Psoas muscle (tissue), 8 donors: ENCODE measurements around the gene CSRNP3. TPM values are rescaled to one million over a fixed set of nuclear protein-coding genes. Genes with fewer than 3 reads are reported as not detected.

Experiments used
- ATAC-seq, 4 donors: fragments of 200-7000 bp; cut with Tn5 transposase; one replicate each; pipeline ENCODE4 v1.9.1; 2020; ENCODE audit warnings: moderate library complexity in 3 of 4, mild to moderate bottlenecking in 2 of 4
- DNase-seq, 2 donors: peaks; one replicate each; pipeline ENCODE4 v3.0.0-alpha.2; 2020
- H3K27ac ChIP-seq: fragments of 200-600 bp; one replicate; pipeline ENCODE4 v1.8.0; 2022
- H3K27me3 ChIP-seq, 3 donors: fragments of 200-600 bp in 1 of 3; one replicate each; pipeline versions ENCODE4 v1.6.1 to v1.8.0; 2013 to 2022; ENCODE audit warnings: low read length in 2 of 3, mild to moderate bottlenecking in 2 of 3, moderate library complexity in 1 of 3; ENCODE audit not compliant: insufficient read depth in 3 of 3
- H3K36me3 ChIP-seq, 2 donors: fragments of 200-600 bp in 1 of 2; one replicate each; pipeline versions ENCODE4 v1.6.1 to v1.8.0; 2013 to 2022; ENCODE audit warnings: low read depth in 1 of 2, mild to moderate bottlenecking in 1 of 2, moderate library complexity in 1 of 2; ENCODE audit not compliant: insufficient read depth in 1 of 2
- H3K4me1 ChIP-seq: fragments of 200-600 bp; one replicate; pipeline ENCODE4 v1.8.0; 2022
- H3K4me3 ChIP-seq: fragments of 200-600 bp; one replicate; pipeline ENCODE4 v1.8.0; 2022; ENCODE audit warnings: mild to moderate bottlenecking
- H3K9me3 ChIP-seq: fragments of 200-600 bp; one replicate; pipeline ENCODE4 v1.8.0; 2022
- CTCF ChIP-seq: fragments of 200-600 bp; IDR thresholded peaks from one replicate; pipeline ENCODE4 v1.8.0; 2022; ENCODE audit warnings: antibody characterized with exemption
- WGBS, 3 donors: extraction: QIAGEN DNeasy Blood & Tissue Kit; methylation state at CpG; one replicate each; pipeline versions ENCODE4 v1.1.6 to v1.1.7; 2013; 5-methylcytosine and 5-hydroxymethylcytosine counted together
- intact Hi-C, 2 donors: fragments of 100-400 bp; cut with DNase I; formaldehyde crosslinking; loops; one replicate each; pipeline versions ENCODE4 v1.11.0 to v1.14.2; 2022
- polyA plus RNA-seq, 3 donors: library from polyadenylated mRNA; stranded (reverse); fragments of 200-250 nt; gene quantifications; one replicate each; pipeline ENCODE4 v1.2.3, GENCODE V29; 2013
- total RNA-seq, 4 donors: library from RNA; stranded (reverse); fragmentation: NEBNext Ultra II Directional in 2 of 4; extraction: Animal tissue kit (Norgen Biotek cat#: 25700) in 2 of 4; gene quantifications; one replicate each; pipeline versions ENCODE4 v1.2.1 to v1.2.4, GENCODE V29; 2021 to 2023
- donor health status: healthy with polysubstance abuse.
- donor health status: DM: no; HTN: no; CAD: no; lungs with moderate emphysema.
- donor health status: Bipolar disorder and iron deficiency.
- donor health status: healthy.
- donor health status: DM: yes; HTN: yes; CAD: no.
- donor health status: DM: no; HTN: no; CAD: no.
- donor health status: DM: no; HTN: no; CAD: no.
- donor health status: DM: yes; HTN: yes; CAD: no.

CSRNP3 gene
- total and polyA plus RNA-seq, 7 donors = 0.04 to 1.6 (median 0.13) TPM; not detected in 1

- Histone ChIP-seq H3K4me1 (no peaks in the 10 kb centered on the region), H3K4me3 (no peak overlapping the region), H3K36me3 (no peaks in the 10 kb centered on the region), H3K27ac (no peak overlapping the region), H3K9me3 (no peaks in the 10 kb centered on the region), H3K27me3 (no peaks in the 10 kb centered on the region)
- DNase-seq = no peak
- ATAC-seq = no peak
- TF ChIP-seq CTCF = no peak
- intact Hi-C loops = no loop called here
Measured at GRCh38 chr2:165500816-165501215, 31.3 kb downstream of the CSRNP3 start.

GRCh38 chr2:165505514-165505913, 36.0 kb downstream of the CSRNP3 start:
- Histone ChIP-seq H3K4me1 (no peaks in the 10 kb centered on the region), H3K36me3 (no peaks in the 10 kb centered on the region), H3K27me3 (no peaks in the 10 kb centered on the region), H3K4me3 (no peak overlapping the region), H3K27ac (no peak overlapping the region), H3K9me3 (no peaks in the 10 kb centered on the region)
- DNase-seq (no peak), ATAC-seq (no peak)
- no peak for TF ChIP-seq CTCF
- intact Hi-C loops = no loop called here
- 92 to 93% (median 92%) methylated on average over 3 of the region's 3 CpGs for WGBS, 3 donors

GRCh38 chr2:165508927-165509326, 39.4 kb downstream of the CSRNP3 start:
- Histone ChIP-seq H3K9me3 (no peaks in the 10 kb centered on the region), H3K4me1 (no peaks in the 10 kb centered on the region), H3K4me3 (no peak overlapping the region), H3K36me3 (no peaks in the 10 kb centered on the region), H3K27ac (no peak overlapping the region), H3K27me3 (no peaks in the 10 kb centered on the region)
- no peak for ATAC-seq
- TF ChIP-seq CTCF = no peak
- no peak for DNase-seq
- intact Hi-C loops = no loop called here

GRCh38 chr2:165513479-165513878, 44.0 kb downstream of the CSRNP3 start:
- WGBS, 3 donors = 71 to 74% (median 72%) methylated on average over 1 of the region's 1 CpG
- H3K9me3 ChIP-seq = no peaks in the 10 kb centered on the region
- H3K27ac ChIP-seq = no peak overlapping the region
- ATAC-seq = no peak
- no peak overlapping the region for H3K4me3 ChIP-seq
- DNase-seq = no peak
- TF ChIP-seq CTCF = no peak
- H3K4me1 ChIP-seq = no peaks in the 10 kb centered on the region
- intact Hi-C loops = no loop called here
- no peaks in the 10 kb centered on the region for H3K36me3 ChIP-seq
- H3K27me3 ChIP-seq = no peaks in the 10 kb centered on the region

GRCh38 chr2:165518611-165519010, 49.1 kb downstream of the CSRNP3 start:
- H3K4me1 ChIP-seq = no peaks in the 10 kb centered on the region
- H3K36me3 ChIP-seq = no peaks in the 10 kb centered on the region
- no peak overlapping the region for H3K4me3 ChIP-seq
- intact Hi-C loops = no loop called here
- H3K9me3 ChIP-seq = no peaks in the 10 kb centered on the region
- H3K27ac ChIP-seq = no peak overlapping the region
- no peaks in the 10 kb centered on the region for H3K27me3 ChIP-seq
- no peak for DNase-seq
- no peak for ATAC-seq
- no peak for TF ChIP-seq CTCF
